Measurements from ENCODE around the gene ZNF500.

ZNF500 gene

GRCh38 chr16:4766875-4767628 lies at the start of gene ZNF500:
TSS of gene ZNF500 (minus strand) at chr16:4767162. CDS start at chr16:4765978, 1,184 bp downstream.
- DNase-seq, result peak; percentile 93

DNA sequence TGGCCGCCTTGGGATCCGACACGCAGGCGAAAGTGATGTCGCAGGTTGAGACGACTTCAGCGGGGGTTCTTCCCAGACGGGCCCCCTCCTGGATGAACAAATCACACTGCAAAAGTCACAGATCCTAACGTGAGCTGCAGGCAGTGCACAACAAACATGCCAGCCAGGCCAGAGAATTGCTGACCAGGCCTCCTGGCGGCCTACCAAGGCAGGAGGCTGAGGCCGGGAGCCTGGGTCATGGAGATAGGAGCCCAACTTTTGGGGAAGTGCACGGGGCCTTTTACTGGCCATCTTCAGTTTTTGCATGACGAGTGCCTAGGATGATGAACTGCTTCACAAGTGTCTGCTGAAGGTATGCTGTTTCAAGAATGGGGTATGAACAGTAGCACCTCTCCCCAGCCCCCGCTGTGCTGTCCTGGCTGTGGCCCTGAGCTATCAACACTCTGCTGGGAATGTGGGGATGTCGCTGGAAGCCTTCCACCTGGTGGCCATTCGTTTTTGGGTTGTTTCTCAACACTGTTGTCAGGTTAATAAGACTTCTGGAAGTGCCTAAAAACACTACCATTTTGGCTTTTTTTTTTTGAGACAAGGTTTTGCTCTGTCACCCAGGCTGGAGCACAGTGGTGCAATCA lies 47.7 kb upstream of the ZNF500 start:
- DNase-seq, result no peak

- no peak for DNase-seq
Measured at GRCh38 chr16:4814046-4814445, 47.1 kb upstream of the ZNF500 start.

GRCh38 chr16:4813251-4814003 lies 46.5 kb upstream of the ZNF500 start:
- no peak for DNase-seq

- no peak for DNase-seq
Measured at GRCh38 chr16:4811773-4812172, 44.8 kb upstream of the ZNF500 start.

DNA sequence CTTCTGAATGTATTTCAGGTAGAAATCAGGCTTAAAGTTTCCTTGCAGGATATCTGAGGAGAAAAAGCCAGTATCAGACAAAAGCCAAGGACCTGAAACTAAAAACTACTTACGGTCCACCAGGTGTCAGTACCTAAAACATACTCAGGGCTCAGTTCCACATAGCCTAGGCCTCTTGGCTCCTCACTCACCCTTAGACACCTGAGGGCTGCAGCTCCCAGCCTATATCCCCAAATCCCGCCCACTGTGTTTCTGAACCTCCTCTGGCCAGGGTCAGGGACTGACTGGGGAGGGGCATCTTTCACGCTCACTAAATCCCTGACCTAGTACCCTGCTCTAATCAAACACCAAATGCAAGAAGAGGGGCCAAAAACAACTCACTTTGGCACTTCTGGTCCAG lies 44.3 kb upstream of the ZNF500 start:
- DNase-seq, result no peak

GRCh38 chr16:4806280-4806679 lies 39.3 kb upstream of the ZNF500 start:
- no peak for DNase-seq

DNA sequence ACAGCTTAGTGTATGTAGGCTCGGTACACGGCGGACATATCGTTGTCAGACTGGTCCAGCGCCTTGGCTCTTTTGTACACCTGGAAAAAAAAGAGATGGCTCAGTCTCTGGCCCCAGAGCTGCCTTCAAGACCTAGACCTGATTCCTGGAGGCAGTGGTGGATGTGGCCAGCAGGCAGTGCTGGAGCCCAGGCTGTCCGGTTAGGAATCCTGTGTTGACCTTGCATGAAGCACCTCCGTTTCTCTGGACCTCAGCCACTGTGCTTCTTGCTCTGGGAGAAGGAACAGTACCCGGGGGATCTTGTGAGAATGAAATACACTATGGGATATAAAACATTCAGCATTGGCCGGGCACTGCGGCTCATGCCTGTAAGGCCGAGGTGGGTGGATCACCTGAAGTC lies 38.3 kb upstream of the ZNF500 start:
- no peak for DNase-seq

GRCh38 chr16:4803898-4804762 lies 37.2 kb upstream of the ZNF500 start:
- DNase-seq, result no peak

DNA sequence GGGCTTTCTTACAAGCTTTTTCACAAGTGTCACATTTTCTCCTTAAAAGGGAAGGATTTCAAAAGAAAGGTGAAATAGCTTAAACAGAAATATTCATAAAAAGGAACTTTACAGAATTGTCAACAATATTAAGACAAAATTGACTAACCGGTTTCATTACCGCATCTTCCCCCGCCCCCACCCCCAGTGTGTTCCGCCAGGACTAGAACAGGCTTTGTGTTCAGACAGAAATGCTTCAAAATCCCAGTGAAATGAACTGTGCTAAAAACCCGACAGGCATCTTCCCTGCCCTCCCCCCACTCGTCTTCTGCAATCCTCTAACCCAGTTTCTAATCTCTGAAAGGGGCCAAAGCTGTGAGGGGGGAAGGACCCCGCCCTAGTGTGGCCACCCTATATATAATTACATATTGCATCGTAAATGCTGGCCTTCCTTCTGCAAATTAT lies 36.5 kb upstream of the ZNF500 start:
- DNase-seq, result no peak

- peak; percentile 76 for DNase-seq
Measured at GRCh38 chr16:4802659-4803287, 35.8 kb upstream of the ZNF500 start.

GRCh38 chr16:4801962-4802658 lies 35.1 kb upstream of the ZNF500 start, which contains the start of gene ROGDI:
TSS of gene ROGDI (minus strand) at chr16:4802633. CDS start at chr16:4802571, 62 bp downstream.
- peak; percentile 13 for DNase-seq

DNA sequence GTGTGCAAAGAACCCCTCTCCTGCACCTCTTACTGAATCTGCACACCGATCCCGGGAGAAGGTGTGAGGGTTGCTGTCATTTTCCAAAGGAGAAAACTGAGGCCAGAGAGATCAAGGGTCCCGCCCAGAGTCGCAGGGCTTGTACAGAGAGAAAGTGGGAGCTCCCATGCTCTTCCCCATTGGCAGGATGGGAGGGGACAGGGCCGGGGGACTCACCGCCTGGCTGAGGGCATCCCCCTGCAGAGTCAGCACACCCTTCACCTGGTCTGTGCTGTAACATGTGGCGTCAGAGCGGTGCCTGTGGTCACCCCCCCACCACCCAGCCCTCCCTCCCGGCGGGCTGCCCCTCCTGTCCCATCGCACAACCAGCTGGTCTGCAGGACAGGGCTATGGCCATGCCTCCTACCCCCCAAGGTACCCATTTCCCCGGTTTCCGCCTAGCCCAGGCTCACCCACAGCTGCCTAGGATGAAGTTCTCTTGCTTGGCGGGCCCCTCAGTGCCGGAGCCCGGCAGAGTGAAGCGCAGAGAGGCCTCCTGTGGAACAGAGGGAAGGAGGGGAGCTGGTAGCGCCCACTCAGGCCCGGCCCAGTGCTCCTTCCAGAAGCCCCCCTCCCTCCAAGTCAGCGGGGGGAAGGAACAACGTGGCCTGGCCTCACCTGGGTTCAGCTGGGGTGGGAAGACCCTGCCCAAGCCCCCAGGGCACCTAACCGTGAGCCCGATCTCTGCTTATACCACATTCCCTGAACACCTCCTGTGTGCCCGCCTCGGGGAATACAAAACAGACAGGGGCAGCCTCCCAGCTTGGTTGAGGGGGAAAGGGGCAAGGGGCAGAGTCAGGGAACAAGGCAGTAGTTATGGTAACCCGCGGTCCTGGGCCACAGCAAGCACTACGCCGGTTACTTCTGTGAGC lies 34.3 kb upstream of the ZNF500 start:
- no peak for DNase-seq

GRCh38 chr16:4800290-4801041 lies 33.5 kb upstream of the ZNF500 start:
- peak; percentile 33 for DNase-seq

- no peak for DNase-seq
Measured at GRCh38 chr16:4799171-4799855, 32.4 kb upstream of the ZNF500 start.

- DNase-seq, result no peak
Measured at GRCh38 chr16:4798456-4798855, 31.5 kb upstream of the ZNF500 start.

- no peak for DNase-seq
Measured at GRCh38 chr16:4797805-4798252, 30.9 kb upstream of the ZNF500 start.

- DNase-seq, result no peak
Measured at GRCh38 chr16:4796982-4797804, 30.2 kb upstream of the ZNF500 start.

Data from NCI-H1694 (cell line).